ENCODE data around the gene GRIK1. TPM values are rescaled to one million over a fixed set of nuclear protein-coding genes. Genes with fewer than 3 reads are reported as not detected.

The GRIK1 gene
- total RNA-seq, 1 donor from 2014 or later = not detected

DNA sequence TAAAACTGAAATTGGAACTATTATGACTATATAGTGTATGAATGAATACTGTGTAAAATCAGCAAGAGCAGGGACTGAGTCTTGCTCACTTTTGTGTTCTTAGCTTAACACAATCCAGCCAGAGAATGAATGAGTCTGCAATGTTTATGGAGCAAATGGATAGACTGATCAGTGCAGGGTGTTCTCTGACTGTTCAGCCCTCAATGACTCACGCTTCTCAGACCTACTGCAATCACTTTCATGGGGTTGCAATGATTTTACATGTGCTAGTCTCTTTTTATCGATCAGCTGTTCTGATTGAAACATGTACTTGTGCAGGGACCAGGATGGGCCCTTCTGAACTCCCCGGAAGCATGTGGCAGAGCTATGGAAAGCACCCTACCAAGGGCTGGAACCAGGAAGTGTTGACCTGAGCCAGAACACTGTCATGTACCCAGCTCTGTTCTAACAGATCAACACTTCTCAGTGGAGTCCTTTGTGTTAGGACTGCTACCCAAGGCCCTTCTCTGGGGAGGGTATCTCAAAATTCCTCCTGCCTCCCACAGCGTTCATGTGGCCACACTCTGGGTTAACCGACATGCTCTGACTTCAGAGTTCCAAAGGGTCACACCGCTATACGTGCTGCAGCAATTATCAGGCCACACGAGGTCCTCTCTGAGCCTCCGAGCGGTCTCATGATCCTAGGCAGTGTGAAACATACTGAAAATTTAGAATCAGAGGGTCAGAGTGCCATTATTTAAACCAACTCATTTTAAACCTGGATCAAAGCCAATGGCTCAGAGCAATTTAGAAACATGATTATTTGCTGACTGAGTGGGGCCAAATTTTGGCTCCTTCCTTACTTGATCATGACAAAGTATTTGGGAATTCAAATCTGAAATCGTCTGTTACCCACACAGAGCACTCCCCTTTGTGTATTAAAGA is 35.2 kb downstream of the GRIK1 start:
- H3K9me3 Mint-ChIP-seq (ENCODE audit: unreplicated experiment) = no peaks in the 10 kb centered on the region
- no peak overlapping the region for H3K4me3 Mint-ChIP-seq (ENCODE audit: unreplicated experiment)
- peaks cover 22% of the 10 kb centered on the region for H3K27me3 Mint-ChIP-seq (ENCODE audit: unreplicated experiment)
- H3K4me1 Mint-ChIP-seq (ENCODE audit: unreplicated experiment) = peaks cover 11% of the 10 kb centered on the region
- H3K36me3 Mint-ChIP-seq (ENCODE audit: unreplicated experiment) = no peaks in the 10 kb centered on the region
- peak overlapping the region; percentile 91 for H3K27ac Mint-ChIP-seq (ENCODE audit: unreplicated experiment)
- DNase-seq (ENCODE audit: extremely low spot score, unreplicated experiment) = no peak
- TF ChIP-seq, protein P1, sequence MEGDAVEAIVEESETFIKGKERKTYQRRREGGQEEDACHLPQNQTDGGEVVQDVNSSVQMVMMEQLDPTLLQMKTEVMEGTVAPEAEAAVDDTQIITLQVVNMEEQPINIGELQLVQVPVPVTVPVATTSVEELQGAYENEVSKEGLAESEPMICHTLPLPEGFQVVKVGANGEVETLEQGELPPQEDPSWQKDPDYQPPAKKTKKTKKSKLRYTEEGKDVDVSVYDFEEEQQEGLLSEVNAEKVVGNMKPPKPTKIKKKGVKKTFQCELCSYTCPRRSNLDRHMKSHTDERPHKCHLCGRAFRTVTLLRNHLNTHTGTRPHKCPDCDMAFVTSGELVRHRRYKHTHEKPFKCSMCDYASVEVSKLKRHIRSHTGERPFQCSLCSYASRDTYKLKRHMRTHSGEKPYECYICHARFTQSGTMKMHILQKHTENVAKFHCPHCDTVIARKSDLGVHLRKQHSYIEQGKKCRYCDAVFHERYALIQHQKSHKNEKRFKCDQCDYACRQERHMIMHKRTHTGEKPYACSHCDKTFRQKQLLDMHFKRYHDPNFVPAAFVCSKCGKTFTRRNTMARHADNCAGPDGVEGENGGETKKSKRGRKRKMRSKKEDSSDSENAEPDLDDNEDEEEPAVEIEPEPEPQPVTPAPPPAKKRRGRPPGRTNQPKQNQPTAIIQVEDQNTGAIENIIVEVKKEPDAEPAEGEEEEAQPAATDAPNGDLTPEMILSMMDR (IDR thresholded peaks at IDR 0.05) = no peak

DNA sequence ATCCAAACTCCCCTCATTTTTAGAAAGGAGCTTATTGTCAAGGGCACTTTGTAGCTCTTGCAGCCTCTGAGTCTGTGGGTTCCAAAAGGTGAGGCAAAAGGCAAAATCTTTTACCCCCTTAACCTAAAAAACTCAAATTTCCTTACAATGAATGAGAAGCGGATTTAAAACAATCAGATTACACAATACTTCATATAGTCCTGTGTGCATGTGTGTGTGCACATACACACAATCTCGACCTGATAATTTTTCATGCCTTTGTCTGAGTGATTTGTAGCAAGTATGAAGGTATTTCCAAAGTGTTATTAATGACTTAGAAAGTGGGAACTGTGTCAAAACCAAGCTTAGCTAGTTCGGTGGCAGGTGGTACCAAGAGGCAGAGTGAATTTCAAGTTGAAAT is 42.9 kb downstream of the GRIK1 start:
- Mint-ChIP-seq H3K27ac (ENCODE audit: unreplicated experiment) (no peak overlapping the region), H3K9me3 (ENCODE audit: unreplicated experiment) (no peaks in the 10 kb centered on the region), H3K27me3 (ENCODE audit: unreplicated experiment) (peaks cover 49% of the 10 kb centered on the region), H3K4me1 (ENCODE audit: unreplicated experiment) (no peaks in the 10 kb centered on the region), H3K4me3 (ENCODE audit: unreplicated experiment) (no peak overlapping the region), H3K36me3 (ENCODE audit: unreplicated experiment) (no peaks in the 10 kb centered on the region)
- DNase-seq (ENCODE audit: extremely low spot score, unreplicated experiment) = no peak
- TF ChIP-seq, protein P1 (IDR thresholded peaks at IDR 0.05) = no peak

DNA sequence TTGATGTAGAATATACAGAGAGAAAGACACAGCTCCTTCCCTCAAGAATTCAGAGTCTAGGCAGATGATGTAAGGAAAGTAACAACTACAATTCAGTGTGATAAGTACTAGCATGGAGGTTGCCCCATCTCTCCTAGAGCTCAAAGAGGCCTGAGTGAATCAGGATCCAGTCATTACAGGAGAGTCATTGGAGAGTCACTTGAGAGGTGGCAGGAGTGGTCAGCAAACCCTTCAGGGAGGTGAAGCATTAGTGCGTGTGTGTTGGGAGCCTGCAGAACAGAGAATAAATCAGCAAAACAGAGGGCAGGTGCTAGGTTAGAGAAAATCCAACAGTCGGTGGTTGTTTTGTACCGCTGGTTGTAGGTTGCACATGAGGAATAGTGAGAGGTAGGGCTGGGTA is 46.1 kb downstream of the GRIK1 start:
- no peak overlapping the region for H3K27ac Mint-ChIP-seq (ENCODE audit: unreplicated experiment)
- no peak for DNase-seq (ENCODE audit: extremely low spot score, unreplicated experiment)
- H3K4me3 Mint-ChIP-seq (ENCODE audit: unreplicated experiment) = no peak overlapping the region
- H3K27me3 Mint-ChIP-seq (ENCODE audit: unreplicated experiment) = peaks cover 40% of the 10 kb centered on the region
- TF ChIP-seq, protein P1 (IDR thresholded peaks at IDR 0.05) = no peak
- H3K36me3 Mint-ChIP-seq (ENCODE audit: unreplicated experiment) = no peaks in the 10 kb centered on the region
- H3K9me3 Mint-ChIP-seq (ENCODE audit: unreplicated experiment) = no peaks in the 10 kb centered on the region
- H3K4me1 Mint-ChIP-seq (ENCODE audit: unreplicated experiment) = no peaks in the 10 kb centered on the region

DNA sequence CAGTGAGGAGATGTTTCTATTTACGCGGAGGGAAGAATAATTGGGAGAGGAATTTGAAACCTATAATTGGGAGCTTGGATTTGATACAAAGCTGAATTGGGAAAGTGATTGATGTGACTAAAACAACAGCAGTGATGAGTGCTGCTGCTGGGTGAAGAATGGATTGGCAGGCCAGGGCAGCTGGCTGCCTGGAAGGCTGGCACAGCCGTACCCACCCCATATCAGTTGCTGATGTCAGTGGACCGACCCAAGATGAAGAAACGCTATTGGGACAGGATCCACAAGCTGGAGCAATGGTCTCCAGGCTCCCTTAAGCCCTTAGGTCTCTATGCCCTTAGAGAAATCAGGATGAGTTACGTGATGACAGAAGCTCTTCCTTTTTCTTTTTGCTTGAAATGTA is 47.4 kb downstream of the GRIK1 start:
- Mint-ChIP-seq H3K4me1 (ENCODE audit: unreplicated experiment) (no peaks in the 10 kb centered on the region), H3K27me3 (ENCODE audit: unreplicated experiment) (peaks cover 39% of the 10 kb centered on the region), H3K9me3 (ENCODE audit: unreplicated experiment) (no peaks in the 10 kb centered on the region), H3K4me3 (ENCODE audit: unreplicated experiment) (no peak overlapping the region), H3K36me3 (ENCODE audit: unreplicated experiment) (no peaks in the 10 kb centered on the region), H3K27ac (ENCODE audit: unreplicated experiment) (no peak overlapping the region)
- TF ChIP-seq, protein P1 (IDR thresholded peaks at IDR 0.05) = no peak
- DNase-seq (ENCODE audit: extremely low spot score, unreplicated experiment) = no peak

DNA sequence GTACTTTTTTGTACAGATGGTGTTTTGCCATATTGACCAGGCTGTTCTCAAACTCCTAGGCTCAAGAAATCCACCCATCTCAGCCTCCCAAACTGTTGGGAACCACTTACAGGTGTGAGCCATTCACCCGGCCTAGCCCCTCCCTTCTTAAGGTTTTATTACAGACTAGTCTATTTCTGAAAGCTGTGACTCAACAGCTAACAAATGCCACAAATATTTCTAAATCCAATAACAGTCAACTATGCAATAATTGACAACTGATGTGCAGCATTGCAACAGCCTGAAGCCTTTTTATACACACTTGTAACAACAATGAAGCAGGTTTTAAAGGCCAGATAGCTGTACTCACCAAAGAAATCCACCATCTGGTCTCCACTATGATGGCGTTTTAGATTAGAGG is 51.4 kb downstream of the GRIK1 start:
- TF ChIP-seq, protein P1 (IDR thresholded peaks at IDR 0.05) = no peak
- Mint-ChIP-seq H3K27ac (ENCODE audit: unreplicated experiment) (no peak overlapping the region), H3K4me1 (ENCODE audit: unreplicated experiment) (no peaks in the 10 kb centered on the region), H3K9me3 (ENCODE audit: unreplicated experiment) (no peaks in the 10 kb centered on the region), H3K4me3 (ENCODE audit: unreplicated experiment) (no peak overlapping the region), H3K36me3 (ENCODE audit: unreplicated experiment) (no peaks in the 10 kb centered on the region), H3K27me3 (ENCODE audit: unreplicated experiment) (peaks cover 22% of the 10 kb centered on the region)
- DNase-seq (ENCODE audit: extremely low spot score, unreplicated experiment) = no peak
